ENCODE results near the gene HIGD1A.
"Not testable (repeated sequence)": the region's sequence is repeated elsewhere in the genome, so short reads cannot be mapped to it uniquely, and the experiment has no call there.

The HIGD1A gene

GRCh38 chr3:42829083-42829627 is 24.9 kb upstream of the HIGD1A start:
- DNase-seq (ENCODE audit: low read depth) = no peak

DNA sequence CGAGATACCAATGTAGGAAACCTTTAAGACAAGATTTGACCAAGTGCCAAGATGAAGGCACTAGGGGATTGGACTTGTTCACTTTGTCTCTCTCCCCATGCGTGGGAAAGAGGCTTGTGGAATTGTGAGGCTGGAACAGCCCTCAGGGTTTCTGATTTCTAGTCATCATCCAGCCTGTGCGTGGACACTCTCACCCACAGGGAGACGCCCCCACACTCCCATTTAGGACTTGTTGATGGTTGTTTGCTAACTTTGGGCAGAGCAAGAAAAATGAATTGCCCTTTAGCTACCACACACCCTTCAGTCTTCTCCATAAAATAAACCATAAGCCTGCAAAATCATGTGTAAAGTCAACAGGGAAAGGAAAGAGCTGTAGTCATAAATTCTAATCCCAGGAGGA is 23.4 kb upstream of the HIGD1A start:
- no peak for DNase-seq (ENCODE audit: low read depth)

DNA sequence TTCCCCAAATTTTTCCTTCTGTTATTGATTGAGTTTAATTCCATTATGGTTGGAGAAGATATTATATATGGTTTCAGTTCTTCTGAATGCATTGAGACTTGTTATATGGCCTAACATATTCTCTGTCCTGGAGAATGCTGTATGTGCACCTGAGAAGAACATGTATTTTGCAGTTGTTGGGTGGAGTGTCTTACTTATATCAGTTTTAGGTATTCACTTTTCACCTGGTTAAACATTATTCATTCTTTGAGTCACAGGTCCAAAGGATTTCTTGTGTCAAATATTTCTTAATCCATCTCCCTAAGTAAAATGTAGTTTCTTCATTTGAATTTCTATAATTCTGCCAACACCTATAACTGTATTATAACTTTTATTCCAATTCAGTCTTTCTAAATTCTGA is 22.7 kb upstream of the HIGD1A start:
- DNase-seq (ENCODE audit: low read depth) = no peak

- no peak for DNase-seq (ENCODE audit: low read depth)
Measured at GRCh38 chr3:42826141-42826540, 21.9 kb upstream of the HIGD1A start.

DNA sequence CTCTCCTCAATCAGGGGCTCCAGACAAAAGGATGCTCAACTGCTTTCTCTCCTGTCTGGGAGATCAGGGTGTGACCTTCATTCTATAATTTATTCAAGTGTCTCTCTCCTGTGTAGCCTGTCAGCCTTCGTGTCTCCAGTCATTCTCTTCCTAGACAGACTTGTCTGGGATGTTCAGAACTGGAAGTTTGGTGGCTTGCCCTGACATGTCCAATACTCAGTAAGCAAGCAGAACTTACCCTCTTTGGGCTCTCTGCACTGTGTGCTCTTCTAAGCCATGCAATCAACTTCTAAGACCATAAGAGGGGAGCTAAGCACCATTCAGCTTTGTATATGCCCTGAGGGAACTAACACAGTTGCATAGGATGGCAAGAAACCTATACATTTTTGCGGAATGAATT is 19.1 kb upstream of the HIGD1A start:
- no peak for DNase-seq (ENCODE audit: low read depth)

GRCh38 chr3:42822828-42823227 is 18.5 kb upstream of the HIGD1A start:
- DNase-seq (ENCODE audit: low read depth) = no peak

GRCh38 chr3:42820746-42821051 is 16.4 kb upstream of the HIGD1A start:
- no peak for DNase-seq (ENCODE audit: low read depth)

- no peak for DNase-seq (ENCODE audit: low read depth)
Measured at GRCh38 chr3:42819351-42819965, 15.2 kb upstream of the HIGD1A start.

DNA sequence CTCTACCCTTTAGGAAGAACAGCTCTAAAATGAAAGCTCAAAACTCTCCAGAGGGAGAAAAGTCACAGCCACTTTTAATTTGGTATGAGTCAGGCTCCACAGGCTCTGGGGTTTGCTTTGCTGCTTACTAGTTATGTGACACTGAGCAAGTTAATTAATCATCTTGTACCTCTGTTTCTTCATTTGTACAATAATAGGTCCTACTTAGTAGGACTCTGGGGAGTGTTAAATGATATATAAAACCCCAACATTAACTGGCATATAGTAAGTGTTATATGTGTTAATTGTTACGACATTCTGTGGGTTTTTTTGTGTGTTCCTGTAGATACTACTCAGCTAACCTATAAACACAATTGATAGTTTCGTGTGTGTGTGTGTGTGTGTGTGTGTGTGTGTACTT is 11.5 kb upstream of the HIGD1A start:
- no peak for DNase-seq (ENCODE audit: low read depth)

- DNase-seq (ENCODE audit: low read depth) = no peak
Measured at GRCh38 chr3:42814914-42815507, 10.7 kb upstream of the HIGD1A start.

DNA sequence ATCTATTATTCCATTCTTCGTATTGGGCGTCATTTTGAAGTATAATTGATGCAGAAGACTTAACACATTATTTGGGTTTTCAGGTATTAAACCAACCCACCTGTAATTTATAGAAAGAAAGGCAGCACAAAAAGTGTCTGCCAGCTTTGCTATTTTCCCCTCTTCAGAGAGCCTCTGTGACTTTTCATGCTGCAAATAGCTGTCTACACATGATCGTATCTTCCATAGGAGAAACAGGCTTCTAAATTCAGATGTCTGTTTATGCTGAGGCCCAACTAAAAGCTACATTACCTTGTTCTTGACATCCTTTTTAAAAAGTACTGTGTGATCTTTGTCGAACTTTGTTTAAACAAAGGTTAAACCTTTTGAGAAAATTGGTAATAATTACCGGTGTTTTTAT is 10.0 kb upstream of the HIGD1A start:
- no peak for DNase-seq (ENCODE audit: low read depth)

GRCh38 chr3:42811118-42811883 is 7.0 kb upstream of the HIGD1A start:
- not testable (repeated sequence) for DNase-seq (ENCODE audit: low read depth)

- DNase-seq (ENCODE audit: low read depth) = not testable (repeated sequence)
Measured at GRCh38 chr3:42810706-42811105, 6.4 kb upstream of the HIGD1A start.

DNA sequence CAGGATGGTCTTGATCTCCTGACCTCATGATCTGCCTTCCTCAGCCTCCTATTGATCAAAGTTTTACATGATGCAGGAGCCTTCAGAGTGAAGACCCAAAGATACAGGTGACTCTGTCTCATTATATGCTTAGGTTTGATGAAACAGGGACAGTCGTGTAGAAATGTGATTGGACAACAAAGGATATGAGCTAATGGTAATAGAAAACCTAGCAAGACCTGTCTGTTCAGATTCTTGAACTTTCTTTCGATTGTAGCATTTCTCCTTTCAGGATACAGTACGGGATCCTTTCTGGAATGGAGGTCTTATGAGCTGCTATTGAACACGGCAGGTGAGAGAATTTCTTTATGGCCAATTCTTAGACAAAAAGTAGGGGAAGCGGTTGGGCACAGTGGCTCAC is 4.9 kb upstream of the HIGD1A start, which contains the start of gene ACKR2:
ACKR2 (plus strand) TSS at position 244 of the 400 bp plus-strand sequence. CDS start 55,058 bp downstream, outside the sequence.
- DNase-seq (ENCODE audit: low read depth) = no peak

DNA sequence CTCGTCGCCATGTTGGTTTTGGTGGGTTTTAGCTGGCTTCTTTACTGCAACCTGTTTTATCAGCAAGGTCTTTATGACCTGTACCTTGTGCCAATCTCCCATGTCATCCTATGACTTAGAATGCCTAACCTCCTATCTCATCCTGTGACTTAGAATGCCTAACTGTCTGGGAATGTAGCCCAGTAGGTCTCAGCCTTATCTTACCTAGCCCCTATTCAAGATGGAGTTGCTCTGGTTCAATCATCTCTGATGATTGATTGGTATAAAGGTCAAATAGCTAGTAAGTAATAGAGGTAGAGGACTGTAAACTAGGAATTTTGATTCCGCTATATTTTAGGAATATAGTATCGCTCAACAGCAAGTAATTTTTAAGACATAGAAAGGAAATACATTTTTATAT is 3.6 kb upstream of the HIGD1A start:
- DNase-seq (ENCODE audit: low read depth) = no peak

DNA sequence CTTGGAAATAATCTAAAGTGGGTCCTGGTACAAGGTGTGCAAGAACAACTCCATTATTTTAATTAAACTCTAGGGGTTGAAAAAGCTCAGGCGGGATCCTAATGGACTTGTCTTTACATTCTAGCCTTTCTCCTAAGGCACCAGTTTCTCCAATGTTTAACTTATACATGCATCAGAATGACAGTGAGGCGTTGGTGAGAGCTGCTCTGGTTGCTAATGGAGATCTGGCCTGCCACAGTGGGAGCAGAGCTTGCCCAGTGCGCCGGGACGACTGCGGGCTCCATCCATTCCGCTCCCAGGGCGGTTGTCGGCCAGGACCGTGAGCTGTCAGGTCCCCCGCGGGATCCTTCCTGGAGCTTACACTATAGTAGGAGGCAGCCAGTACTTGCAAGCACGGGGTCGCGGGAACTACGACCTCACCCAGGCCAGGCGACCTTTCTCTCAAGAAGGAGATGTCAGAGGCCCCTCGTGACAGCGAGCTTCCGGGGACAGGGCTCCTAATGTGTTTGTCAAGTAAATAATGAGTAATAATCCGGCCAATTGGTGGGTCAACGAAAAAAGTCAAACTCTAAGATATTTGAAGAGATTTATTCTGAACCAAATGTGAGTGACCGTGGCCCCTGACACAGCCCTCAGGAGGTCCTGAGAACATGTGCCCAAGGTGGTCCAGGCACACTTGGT is 991 bp upstream of the HIGD1A start:
- DNase-seq (ENCODE audit: low read depth) = no peak

GRCh38 chr3:42804831-42805132 is 492 bp upstream of the HIGD1A start:
- no peak for DNase-seq (ENCODE audit: low read depth)

- DNase-seq (ENCODE audit: low read depth) = no peak
Measured at GRCh38 chr3:42803414-42804105, 730 bp downstream of the HIGD1A start.

DNA sequence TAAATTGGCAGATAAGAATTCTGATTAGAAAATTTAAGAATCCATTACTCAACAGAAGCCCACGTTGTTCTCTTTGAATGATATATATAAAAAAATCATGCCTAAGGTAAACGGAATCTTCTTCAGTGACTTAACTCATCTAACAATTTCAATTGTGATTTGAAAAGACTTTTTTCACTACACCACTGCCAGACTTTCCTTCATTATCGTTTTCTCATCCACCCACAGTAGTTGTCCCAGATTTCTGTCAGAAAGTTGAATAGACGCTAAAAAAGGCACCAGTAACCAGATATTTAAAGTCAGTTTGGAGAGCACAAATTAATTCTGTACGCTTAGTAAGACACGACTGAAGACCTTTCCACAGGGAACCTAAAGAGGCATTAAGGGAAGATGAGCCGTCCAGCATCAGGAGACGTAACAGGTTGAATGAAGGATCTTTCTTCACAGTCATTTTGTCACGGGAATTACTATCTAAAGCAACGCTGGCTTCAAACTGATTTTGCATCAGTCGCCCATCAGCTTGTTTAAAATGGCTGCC is 1.3 kb downstream of the HIGD1A start:
- DNase-seq (ENCODE audit: low read depth) = no peak

DNA sequence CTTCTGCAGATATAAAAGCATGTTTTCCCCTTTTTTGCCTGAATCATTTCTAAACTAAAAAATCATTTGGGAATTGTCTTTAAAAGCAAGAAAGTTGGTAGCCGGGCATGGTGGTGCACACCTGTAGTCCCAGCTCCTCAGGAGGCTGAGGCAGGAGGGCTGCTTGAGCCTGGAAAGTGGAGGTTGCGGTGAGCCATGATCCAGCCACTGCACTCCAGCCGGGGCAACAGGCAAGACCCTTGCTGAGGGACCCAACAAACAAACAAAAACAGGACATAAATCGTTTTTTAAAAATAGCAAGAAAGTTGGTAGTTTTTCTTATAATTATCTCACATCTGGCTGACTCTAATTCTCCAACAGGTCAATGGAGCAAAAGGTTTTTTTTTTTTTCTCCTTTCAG is 2.5 kb downstream of the HIGD1A start:
- no peak for DNase-seq (ENCODE audit: low read depth)

GRCh38 chr3:42801048-42801620 is 3.2 kb downstream of the HIGD1A start:
- no peak for DNase-seq (ENCODE audit: low read depth)

DNA sequence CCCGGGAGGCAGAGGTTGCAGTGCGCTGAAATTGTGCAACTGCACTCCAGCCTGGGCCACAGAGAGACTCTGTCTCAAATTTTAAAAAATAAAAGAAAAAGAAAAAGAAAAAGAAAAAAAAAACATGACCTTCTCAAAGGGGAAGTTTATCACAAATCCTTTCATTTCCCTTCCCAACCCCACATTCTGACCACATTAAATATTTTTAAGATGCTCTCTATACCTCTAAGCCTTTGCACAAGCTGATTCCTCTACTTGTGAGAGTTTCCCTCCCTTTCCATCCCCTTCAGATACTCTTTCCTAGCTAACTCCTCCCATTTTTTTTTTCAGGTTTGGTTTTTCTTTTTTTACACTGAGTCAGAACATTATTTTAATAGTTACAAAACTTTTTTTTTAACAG is 4.0 kb downstream of the HIGD1A start:
- no peak for DNase-seq (ENCODE audit: low read depth)
